Stimulated activated CD8-positive, alpha-beta memory T cell treated with anti-CD3 and anti-CD28 coated beads, Interleukin-15, amount 100 ng/mL, for 24 hours (primary cell): ENCODE results near the gene MYO7A.

ENCODE experiments used
- DNase-seq: peaks from one replicate; pipeline ENCODE4 v3.0.0-alpha.2; 2020; ENCODE audit warnings: low read depth

Gene MYO7A

DNA sequence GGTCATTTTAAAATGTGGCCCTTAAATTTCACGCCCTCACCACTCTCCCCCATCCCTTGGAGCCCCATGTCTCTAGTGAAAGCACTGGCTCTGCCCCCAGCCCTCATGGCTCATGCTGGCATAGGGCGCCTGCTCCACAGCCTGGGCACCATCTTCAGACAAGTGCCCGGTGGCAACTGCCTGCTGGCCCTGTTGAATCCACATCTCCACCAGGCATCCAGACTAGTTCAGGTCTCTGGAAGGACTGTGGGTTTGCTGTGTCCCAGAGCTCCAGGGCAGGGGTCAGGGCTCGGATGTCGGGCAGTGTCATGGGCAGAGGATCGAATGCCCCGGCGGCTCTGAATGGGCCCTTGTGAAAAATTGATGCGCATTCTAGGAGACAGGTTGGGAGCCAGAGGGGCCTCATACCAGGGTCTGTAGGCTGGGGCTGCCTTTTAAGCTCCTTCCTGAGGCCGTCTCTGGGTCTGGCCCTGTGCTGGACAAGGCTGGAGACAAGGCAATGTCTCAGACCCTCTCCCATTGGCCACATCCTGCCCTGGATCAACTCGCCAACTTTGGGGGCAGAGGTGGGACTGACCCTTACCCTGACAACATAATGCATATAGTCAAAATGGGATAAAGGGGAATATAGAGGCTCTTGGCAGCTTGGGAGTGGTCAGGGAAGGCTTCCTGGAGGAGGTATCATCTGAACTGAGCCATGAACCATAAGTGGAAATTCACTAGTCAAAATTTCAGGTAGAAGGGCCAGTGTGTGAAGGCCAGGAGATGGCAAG is 1.2 kb downstream of the MYO7A start:
- no peak for DNase-seq

DNA sequence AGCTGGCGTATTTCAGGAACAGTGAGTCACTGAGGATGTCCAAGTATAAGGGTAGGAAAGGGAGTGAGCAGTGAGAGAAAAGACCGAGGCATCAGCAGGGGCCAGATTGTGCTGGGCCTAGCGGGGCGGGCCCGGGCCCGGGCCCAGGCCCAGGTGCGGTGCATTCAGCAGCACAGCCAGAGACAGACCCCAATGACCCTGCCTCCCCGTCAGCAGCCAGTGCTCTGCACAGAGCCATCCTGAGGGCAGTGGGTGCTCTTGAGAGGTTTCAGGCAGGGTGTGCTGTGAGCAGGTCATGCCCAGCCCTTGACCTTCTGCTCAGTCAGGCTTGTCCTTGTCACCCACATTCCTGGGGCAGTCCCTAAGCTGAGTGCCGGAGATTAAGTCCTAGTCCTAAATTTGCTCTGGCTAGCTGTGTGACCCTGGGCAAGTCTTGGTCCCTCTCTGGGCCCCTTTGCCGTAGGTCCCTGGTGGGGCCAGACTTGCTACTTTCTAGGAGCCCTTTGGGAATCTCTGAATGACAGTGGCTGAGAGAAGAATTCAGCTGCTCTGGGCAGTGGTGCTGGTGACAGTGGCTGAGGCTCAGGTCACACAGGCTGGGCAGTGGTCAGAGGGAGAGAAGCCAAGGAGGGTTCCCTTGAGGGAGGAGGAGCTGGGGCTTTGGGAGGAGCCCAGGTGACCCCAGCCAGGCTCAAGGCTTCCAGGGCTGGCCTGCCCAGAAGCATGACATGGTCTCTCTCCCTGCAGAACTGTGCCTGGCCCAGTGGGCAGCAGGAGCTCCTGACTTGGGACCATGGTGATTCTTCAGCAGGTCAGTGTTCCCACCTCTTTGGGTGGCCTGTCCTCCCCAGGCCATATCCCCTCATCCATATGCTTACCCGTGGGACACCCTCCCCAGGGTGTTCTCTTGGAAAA is 2.1 kb downstream of the MYO7A start:
- DNase-seq, result no peak

DNA sequence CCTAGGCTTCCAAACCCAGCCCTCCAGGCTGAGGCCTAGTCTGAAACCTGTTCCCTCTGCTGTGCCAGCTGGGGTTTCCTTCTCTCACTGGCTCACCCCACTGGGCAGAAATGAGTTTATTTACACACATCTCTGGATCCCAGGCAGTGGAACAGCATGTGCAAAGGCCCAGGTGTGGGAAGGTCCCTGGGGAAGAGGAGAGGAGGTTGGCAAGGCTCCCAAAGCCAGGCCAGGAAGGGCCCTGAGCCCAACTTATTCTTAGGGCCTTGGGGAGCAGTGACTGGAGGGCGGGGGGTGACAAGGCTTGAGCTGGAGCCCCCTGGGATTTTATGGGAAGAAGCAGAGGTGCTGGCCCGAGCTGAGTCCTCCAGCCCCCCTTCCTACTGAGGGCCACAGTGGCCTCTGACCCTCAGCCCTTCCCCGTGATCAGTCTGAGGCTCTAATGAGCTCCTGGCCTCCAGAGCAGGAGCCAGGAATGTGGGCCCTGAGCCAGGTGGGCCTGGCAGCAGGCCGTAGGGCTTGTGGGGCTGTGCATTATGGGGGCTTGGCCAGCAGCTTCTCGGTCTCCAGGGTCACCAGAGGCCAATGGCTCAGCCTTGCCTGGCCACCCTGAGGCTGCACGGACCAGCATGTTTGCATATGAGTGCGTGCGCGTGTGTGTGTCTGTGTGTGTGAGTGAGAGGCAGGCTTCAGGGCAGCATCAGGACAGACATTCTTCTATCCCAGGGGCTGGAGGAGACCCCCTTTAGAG is 2.9 kb downstream of the MYO7A start:
- DNase-seq, result no peak

DNA sequence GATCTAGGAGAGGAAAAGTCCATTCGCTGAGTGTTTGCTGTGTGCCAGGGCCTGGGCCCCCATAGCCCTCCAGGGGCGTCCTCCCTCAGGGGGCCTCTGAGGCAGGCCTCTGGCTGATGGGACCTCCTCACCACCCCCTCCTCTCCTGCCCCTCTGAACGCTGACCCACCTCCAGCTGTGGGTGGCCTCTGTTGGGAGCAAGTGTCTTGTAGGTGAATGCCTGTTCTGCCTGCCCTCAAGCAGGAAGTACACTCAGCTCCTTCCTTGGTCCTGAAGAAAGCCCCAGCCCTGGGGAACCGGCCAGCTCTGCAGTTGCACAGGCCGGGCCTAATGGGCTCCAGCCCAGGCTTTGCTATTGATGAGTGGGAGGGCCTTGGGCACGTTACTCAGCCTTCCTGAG is 3.5 kb downstream of the MYO7A start:
- no peak for DNase-seq

DNA sequence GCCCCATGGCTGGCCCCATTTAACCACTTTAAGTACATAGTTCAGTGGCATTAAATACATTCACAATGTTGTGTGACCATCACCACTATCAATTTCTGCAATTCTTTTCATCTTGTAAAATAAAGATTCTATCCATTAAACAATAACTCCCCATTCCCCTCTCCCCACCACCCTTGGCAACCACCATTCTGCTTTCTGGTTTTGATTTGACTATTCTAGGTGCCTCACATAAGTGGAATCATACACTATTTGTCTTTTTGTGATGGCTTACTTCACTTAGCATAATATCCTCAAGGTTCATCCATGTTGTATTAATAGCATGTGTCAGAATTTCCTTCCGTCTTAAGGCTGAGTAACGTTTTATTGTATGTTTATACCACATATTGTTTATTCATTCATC is 7.0 kb downstream of the MYO7A start:
- DNase-seq, result no peak

DNA sequence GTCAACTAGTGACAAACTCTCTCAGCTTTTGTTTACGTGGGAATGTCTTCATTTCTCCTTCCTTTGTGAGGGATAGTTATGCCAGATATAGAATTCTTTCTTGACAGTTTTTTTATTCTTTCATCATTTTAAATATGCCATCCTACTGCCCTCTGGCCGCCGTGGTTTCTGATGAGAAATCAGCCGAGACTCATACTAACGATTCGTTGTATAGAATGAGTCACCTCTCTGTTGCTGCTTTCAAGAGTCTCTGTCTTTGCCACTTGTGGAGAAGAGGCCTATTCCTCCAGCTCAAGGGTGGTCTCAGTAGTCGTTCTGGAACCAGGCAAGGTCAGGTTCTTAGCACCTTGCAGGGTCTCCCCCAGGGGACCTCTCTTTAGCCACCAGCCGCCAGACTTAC is 8.0 kb downstream of the MYO7A start:
- no peak for DNase-seq

DNA sequence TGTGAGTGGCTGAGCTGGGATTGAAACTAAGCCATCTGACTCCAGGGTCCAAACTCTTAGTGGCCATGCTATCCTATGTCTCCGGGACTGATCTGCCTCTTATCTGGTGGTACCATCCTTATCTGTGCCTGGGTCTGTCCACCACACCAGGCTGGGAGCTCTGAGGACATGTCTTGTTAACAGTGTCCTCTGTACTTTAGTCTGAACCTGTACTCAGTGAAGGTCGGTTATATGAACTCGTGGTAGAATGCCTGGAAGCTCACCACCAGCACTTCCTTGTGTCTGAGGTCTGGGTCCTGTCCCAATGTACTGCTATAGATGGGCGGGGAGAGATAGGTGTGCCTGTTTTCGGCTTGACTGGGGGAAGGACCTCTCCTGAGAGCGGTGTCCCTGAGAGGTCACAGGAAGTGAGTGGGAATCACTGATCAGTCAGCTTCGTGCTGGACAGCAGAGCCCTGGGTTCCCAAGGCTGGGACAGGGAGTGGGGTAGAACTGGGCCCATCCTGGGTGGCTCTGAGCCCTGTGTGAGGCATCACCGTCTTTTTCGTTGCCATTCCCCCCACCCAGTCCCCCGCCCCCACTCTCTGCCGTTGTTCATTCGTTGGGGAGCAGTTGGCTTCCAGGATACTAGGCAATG is 8.9 kb downstream of the MYO7A start:
- no peak for DNase-seq

DNA sequence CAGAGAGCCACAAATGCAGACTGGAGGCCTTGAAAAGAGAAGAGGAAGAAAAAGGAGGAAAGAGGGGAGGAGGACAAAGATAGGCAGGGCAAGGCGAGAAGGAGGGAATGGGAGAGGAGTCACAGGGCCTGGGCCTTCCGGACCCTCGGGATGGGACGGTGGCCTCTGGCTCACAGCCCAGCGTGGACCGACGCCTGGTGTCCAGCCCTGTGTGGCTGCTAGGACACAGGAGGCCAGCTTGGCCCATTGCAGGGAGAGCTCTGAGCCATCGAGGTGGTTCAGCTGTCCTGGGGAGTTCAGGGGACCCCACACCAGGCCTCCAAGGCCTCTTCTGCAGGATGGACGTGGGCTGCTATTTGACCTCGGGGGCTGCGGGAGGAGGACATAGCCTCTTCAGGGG is 9.4 kb downstream of the MYO7A start:
- DNase-seq, result no peak

DNA sequence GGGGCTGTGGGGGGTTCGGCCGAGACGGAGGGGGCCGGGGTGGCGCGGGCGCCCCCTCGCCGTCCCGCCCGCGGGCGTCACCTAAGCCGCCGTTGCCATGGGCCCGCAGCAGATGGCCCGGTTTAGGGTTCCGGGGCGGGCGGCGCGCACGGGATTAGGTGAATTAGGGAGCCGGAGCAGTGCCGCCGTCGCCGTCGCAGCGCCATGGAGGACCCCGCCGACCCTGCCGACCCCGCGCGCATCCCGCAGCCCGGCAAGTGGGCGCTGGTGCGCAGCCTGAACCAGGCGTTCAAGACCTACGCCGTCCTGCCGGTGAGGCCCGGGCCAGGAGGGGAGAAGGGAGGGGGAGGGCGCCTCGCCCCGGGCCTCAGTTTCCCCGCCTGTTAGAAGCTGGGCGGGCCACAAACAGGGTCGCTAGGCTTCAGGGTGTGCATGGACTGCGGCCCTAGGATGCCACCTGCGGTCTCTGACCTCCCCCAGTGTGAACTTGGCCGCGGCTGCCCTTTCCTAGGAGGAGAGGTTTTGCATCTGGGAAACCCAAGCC is 10.1 kb downstream of the MYO7A start:
- DNase-seq, result no peak

DNA sequence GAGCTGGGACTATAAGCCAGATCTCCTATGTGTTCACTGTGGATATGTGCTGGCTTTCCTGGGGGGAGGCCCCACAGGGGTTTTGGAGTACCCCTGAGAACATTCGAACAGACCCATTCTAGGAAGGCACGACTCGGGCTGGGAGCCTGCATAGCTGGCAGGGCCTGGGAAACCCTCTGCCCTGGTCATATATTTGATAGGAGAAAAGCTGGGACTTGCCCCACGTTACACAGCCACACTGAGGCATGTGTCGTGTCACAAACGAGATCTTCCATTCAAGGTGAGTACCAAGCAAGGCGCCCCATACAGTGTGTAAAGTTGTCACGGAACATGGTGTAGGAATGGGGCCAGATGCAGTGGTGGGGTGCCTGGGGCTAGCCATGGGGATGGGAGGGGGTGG is 11.2 kb downstream of the MYO7A start:
- no peak for DNase-seq

DNA sequence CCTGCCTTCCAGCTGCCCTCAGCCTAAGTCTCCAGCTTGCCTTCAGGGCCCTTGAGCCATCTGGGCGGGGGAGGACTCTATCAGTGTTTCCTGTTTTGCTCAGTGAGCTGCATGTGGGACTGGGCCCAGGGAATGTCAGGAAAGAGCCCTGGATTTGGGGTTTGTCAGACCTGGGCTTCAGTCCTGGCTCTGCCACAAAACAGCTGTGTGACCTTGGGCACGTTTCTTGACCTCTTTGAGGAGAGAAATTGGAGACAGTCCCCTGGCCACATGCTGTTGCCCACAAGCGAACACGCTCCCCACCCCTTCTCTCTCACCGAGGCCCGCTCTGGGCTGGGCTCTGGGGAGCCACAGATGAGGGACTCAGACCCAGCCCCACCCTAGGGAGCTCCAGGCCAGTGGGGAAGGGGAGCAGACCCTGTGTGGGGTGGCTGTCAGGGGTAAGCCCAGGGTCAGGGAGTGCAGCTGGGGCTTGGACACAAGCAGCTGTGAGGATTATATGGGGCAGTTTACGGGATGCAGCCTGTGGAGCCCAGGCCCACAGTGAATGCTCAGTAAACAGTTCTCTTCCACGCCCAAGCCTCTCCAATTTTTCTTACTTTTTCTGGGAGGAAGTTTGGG is 12.3 kb downstream of the MYO7A start:
- no peak for DNase-seq

DNA sequence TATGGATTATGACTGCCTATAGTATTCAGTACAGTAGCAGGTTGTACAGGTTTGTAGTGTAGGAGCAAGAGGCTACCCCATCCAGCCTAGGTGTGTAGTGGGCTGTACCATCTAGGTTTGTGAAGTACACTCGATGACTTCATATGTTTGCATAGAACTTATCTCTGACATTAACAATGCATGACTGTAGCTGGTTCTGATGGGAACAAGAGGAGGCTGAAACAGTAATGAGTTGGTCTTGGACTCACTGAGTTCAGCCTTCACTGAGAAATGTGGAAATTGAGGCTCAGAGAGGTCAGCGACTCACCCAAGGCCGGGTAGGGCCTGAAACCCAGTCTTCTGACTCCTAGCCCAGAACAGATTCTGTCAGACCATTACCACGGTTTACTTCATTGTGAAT is 13.0 kb downstream of the MYO7A start:
- DNase-seq, result no peak

DNA sequence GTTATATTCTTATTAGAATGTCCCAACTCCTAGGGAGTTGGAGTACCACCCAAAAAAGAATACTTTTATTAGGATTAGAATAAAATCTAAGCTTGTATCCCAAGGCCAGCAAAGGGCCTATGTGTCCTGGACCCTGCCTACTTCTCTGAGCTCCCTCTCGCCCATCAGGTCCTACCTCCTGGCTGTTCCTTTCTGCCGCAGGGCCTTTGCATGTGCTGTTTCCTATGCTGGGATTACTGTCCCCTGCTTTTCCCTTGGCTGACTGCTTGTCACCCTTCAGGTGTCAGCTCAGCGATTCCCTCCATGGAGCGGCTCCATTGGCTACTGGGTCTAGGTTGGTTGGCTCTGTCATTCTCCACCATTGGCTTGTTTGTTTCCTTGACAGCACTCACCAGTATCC is 13.4 kb downstream of the MYO7A start:
- DNase-seq, result no peak

DNA sequence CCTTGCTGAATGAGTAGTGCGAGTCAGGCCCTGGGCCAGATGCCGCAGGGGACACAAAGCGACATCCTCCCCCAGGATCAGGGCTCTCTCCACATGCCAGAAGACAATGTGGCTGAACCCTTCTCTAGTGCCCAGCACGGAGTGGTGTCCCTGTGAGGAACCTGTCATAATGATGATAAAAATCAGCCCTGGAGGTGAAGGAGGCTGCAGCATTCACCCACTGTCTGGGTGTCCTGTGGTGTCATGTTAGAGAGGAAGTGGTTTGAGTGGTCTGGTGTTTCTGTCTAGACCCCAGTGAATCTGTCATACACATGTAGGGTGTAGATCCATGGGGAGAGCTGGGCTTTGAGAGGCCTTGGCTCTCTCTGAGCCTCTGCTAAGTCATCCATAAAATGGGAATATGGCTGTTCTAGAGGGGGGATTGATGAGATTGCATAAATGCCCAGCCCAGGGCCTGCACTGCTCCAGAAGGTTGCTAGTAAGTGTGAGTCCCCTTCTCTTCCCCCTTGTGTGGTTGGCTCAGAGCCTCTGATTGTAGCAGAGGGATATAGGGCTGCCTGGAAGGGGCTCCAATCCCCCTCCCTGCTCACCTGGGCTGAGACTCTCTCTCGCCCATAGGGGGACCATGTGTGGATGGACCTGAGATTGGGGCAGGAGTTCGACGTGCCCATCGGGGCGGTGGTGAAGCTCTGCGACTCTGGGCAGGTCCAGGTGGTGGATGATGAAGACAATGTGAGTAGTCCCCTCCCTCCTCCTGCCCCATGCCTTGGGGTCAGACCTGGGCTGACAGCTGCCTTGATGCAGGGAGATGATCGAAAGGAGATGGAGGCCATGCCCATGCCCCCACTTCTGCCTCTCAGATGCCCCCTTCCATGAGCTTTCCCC is 14.3 kb downstream of the MYO7A start:
- DNase-seq, result no peak

DNA sequence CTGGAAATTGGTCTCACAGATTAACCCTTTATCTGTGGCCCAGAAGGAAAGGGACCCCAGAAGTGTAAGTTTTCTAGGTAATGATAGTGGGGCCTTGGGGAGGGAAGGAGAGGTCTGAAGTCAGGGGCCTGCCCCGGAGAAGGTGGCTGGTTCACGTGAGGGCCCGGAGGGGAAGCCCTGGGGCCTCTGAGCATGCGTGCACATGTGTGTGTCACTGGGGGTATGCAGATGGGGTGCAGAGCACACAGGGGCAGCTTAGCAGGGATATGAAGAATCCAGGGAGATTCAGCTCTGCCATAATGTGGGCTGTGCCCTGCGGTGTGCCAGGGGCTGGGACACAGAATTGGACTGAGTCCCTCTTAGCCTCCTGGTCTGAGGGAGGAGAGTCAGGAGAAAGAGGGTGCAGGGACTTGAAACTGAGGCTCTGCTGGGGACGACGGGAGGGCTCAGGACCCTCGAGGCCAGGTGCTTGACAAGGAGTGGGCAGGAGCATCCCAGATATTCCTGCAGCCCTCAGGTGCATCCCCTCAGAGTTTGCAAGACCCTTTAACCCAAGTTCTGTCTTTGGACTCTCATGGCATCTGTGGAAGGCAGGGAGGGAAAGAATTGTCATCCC is 15.5 kb downstream of the MYO7A start:
- no peak for DNase-seq

DNA sequence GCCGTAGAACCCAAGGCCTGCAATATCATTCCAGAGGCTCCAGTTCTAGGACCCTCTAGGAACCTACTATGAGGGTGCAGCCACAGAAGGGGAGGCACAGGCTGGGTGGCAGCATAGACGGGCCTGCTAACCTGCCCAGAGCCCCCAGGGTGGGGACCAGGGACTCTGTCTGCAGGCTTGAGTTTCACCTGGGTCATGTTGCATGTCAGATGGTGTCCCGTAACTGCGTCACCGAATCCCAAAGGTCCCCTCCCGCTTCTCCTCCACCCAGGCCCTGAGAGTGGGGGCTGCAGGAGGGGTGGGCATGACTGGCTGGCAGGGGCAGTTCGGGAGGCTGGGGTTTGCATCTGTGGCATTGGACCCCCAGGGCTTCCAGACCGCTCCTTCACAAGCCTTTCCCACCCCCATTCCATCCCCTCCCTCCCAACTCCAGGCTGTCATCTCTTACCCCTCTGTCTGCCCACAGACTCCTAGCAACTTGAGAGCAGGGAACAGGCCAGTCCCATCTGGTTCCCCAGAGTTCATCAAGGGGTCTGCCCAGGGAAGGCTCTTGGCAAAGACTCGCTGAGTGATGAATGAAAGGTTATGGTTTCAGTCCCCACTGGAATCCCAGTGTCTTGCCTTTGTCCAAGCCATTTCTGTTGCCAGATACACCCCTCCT is 16.3 kb downstream of the MYO7A start:
- DNase-seq, result no peak

DNA sequence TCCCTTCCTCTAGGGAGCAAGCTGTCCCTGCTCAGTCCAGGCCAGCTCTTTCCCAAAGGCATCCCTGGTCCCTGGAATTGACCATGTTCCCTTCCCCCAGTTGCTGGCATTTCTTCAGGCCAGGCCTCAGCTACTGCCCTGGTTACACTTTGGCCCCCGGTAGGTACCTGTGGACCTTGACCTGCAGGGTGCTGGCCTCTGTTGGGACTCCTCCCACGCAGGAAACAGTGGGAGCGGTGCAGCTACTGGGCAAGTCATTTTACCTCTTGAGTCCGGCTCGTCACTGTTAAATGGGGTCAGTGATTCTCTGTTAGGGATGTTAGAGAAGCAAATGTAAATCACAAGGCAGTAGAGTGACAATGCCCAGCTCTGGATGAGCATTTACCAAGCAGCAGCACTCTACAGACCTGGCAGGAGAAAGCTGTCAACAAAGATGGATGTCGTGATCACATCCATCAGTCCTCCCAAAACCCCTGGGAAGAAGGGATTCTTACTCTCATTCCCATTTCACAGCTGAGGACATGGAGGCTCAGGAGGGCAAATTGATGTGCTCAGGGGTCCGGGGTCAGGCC is 16.9 kb downstream of the MYO7A start:
- DNase-seq, result no peak

DNA sequence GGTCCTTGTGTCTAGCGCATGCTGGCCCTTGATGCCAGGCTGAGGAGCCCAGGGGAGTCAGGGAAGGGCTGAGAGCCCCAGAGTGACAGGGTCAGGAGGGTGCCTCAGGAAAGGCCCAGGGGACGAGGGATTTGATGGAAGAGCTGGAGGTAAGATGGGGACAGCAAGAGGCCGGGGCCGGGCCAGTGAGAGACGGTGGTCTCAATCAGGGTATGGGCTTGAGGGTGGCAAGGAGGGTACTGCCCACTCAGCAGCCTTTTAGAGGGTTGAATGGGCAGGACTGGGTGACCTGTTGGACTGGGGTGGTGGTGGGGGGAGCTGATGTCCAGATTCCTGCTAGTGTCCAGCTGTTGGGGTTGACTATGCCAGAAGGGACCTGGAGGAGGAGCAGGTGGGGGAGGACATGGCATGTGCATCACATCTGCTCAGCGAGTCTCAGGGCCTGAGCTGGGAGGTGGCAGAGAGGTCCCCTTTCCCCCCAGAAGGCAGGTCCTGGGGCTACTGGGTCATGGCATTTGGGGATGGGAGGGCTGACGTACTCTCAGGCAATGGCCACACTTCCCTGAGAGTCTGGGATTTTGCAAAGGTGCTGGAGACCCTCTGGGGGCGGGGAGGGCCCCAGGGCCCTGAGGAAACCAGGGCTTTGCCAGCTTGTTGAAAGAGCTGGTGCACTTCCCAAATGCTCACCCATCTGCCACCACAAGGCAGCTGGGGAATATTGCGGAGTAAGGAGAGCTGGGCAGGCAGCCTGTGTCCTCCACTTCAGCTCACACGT is 18.4 kb downstream of the MYO7A start:
- DNase-seq, result no peak

DNA sequence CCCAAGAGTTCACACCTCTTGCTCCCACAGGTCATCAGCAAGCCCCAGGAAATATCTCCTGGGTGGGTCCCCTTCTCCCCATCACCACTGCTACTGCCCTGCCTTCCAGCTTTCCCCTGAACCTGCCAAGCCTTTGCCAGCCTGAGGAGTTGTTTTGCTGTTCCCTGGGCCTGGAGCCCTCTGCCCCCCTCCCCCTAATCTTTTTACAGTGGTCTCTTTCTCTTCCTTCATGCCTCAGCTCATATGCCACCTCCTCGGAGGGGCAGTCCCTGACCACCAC is 18.9 kb downstream of the MYO7A start:
- DNase-seq, result no peak
